ENCODE data around the gene PDE9A.

GRCh38 chr21:42756580-42757250 is 103.3 kb downstream of the PDE9A start:
- TF ChIP-seq CTCF (IDR thresholded peaks at IDR 0.05) = no peak
- no peak for TF ChIP-seq POLR2A (IDR thresholded peaks at IDR 0.05)
